Stomach (tissue), 4 donors: ENCODE measurements around the gene FERMT1.

Experiments used
- EP300 ChIP-seq: sonication (generic); formaldehyde crosslinking; IDR thresholded peaks from one replicate; pipeline ENCODE4 v1.6.1; 2017; ENCODE audit warnings: antibody characterized with exemption
- POLR2A ChIP-seq, 4 donors: fragments of 450-650 bp; IDR thresholded peaks; one replicate each; pipeline ENCODE4 v1.6.1; 2016; ENCODE audit warnings: antibody characterized with exemption in 4 of 4, control low read depth in 2 of 4, mild to moderate bottlenecking in 1 of 4, moderate library complexity in 1 of 4
- POLR2AphosphoS5 ChIP-seq, 3 donors: sonication (generic); formaldehyde crosslinking; IDR thresholded peaks; one replicate each; pipeline ENCODE4 v1.6.1; 2016; ENCODE audit warnings: antibody characterized with exemption in 3 of 3
- TF ChIP-seq, protein P1 (sequence below), 7 experiments: fragments of 450-650 bp in 4 of 7; fragments of 200-600 bp in 3 of 7; sonication (generic) in 3 of 7; IDR thresholded peaks; one replicate each; pipeline ENCODE4 v1.5.1; 2016 to 2019; ENCODE audit warnings: antibody characterized with exemption in 7 of 7, control low read depth in 2 of 7, mild to moderate bottlenecking in 1 of 7

DNA sequence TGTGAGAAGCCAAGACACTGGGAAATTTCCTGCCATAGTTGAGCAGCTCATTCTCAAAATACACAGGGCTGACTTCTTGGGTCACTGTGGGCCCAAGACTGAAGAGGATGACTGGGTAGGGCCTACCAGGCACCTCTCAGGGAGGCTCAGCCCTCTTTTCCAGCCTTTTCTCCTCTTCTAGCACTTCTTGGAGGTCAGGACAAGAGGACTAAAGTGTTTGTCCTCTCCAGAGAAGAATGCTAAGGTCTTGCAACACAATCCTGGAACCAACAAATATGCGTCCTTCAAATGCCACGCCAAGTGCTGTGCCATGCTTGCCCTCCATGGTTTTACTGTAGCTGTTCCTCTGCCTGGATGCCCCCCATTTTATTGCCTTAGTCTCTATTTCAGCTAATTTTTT lies 65.7 kb downstream of the FERMT1 start:
- TF ChIP-seq, protein P1, sequence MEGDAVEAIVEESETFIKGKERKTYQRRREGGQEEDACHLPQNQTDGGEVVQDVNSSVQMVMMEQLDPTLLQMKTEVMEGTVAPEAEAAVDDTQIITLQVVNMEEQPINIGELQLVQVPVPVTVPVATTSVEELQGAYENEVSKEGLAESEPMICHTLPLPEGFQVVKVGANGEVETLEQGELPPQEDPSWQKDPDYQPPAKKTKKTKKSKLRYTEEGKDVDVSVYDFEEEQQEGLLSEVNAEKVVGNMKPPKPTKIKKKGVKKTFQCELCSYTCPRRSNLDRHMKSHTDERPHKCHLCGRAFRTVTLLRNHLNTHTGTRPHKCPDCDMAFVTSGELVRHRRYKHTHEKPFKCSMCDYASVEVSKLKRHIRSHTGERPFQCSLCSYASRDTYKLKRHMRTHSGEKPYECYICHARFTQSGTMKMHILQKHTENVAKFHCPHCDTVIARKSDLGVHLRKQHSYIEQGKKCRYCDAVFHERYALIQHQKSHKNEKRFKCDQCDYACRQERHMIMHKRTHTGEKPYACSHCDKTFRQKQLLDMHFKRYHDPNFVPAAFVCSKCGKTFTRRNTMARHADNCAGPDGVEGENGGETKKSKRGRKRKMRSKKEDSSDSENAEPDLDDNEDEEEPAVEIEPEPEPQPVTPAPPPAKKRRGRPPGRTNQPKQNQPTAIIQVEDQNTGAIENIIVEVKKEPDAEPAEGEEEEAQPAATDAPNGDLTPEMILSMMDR (IDR thresholded peaks at IDR 0.05) = no peak
- TF ChIP-seq POLR2A (IDR thresholded peaks at IDR 0.05) = no peak
- TF ChIP-seq POLR2AphosphoS5 (IDR thresholded peaks at IDR 0.05) = no peak
- no peak for TF ChIP-seq EP300
